SJSA1 (cell line): ENCODE data around the gene NUDT1. TPM values are rescaled to one million over a fixed set of nuclear protein-coding genes. Genes with fewer than 3 reads are reported as not detected.

Source experiments
- DNase-seq, 2 experiments: peaks; one replicate each; pipeline ENCODE4 v3.0.0-alpha.2; 2015 to 2020; ENCODE audit warnings: low spot score in 2 of 2, low read depth in 1 of 2
- H3K27ac ChIP-seq: fragments of 250-450 bp; sonication (Bioruptor Pico); 2 replicates; pipeline ENCODE4 v1.5.1; 2020; ENCODE audit warnings: mild to moderate bottlenecking, moderate library complexity
- H3K27me3 ChIP-seq: fragments of 250-450 bp; sonication (Bioruptor Pico); replicated peaks from 2 replicates; pipeline ENCODE4 v1.5.1; 2020; ENCODE audit warnings: mild to moderate bottlenecking, moderate library complexity
- H3K36me3 ChIP-seq: fragments of 250-450 bp; sonication (Bioruptor Pico); 2 replicates; pipeline ENCODE4 v1.5.1; 2020; ENCODE audit warnings: mild to moderate bottlenecking
- H3K4me1 ChIP-seq: fragments of 250-450 bp; sonication (Bioruptor Pico); replicated peaks from 2 replicates; pipeline ENCODE4 v1.6.1; 2021; ENCODE audit warnings: mild to moderate bottlenecking
- H3K4me3 ChIP-seq: fragments of 250-450 bp; sonication (Bioruptor Pico); 2 replicates; pipeline ENCODE4 v1.5.1; 2020; ENCODE audit warnings: mild to moderate bottlenecking
- H3K9me3 ChIP-seq: fragments of 250-450 bp; sonication (Bioruptor Pico); replicated peaks from 2 replicates; pipeline ENCODE4 v1.5.1; 2020; ENCODE audit warnings: mild to moderate bottlenecking
- total RNA-seq: library from RNA; depleted of rRNA; stranded (reverse); fragments of >200 nt; shearing (Covaris generic); gene quantifications from 2 replicates; pipeline ENCODE4 v1.2.3, GENCODE V29; 2014

The NUDT1 gene
- total RNA-seq, 1 experiment from 2014 or later, result 50.7 TPM

- Histone ChIP-seq H3K36me3 (peaks cover 85% of the 10 kb centered on the region), H3K27ac (no peak overlapping the region), H3K9me3 (0 out of 2 replicates have a peak, but pooled peaks cover 2% of the 10 kb centered on the region), H3K4me3 (no peak overlapping the region), H3K27me3 (no peaks in the 10 kb centered on the region), H3K4me1 (no peaks in the 10 kb centered on the region)
- no peak for DNase-seq
Observed at GRCh38 chr7:2211926-2212325, 30.1 kb upstream of the NUDT1 start.

GRCh38 chr7:2212906-2213305, 29.1 kb upstream of the NUDT1 start:
- no peak overlapping the region for H3K4me3 ChIP-seq
- no peaks in the 10 kb centered on the region for H3K4me1 ChIP-seq
- DNase-seq, result no peak
- H3K27ac ChIP-seq, result no peak overlapping the region
- H3K9me3 ChIP-seq, result 0 out of 2 replicates have a peak, but pooled peaks cover 2% of the 10 kb centered on the region
- H3K27me3 ChIP-seq, result no peaks in the 10 kb centered on the region
- H3K36me3 ChIP-seq, result peaks cover 88% of the 10 kb centered on the region

GRCh38 chr7:2213551-2214215, 28.3 kb upstream of the NUDT1 start:
- no peaks in the 10 kb centered on the region for H3K27me3 ChIP-seq
- no peak overlapping the region for H3K27ac ChIP-seq
- peaks cover 83% of the 10 kb centered on the region for H3K36me3 ChIP-seq
- DNase-seq, result no peak
- H3K4me3 ChIP-seq, result no peak overlapping the region
- no peaks in the 10 kb centered on the region for H3K4me1 ChIP-seq
- H3K9me3 ChIP-seq, result 0 out of 2 replicates have a peak, but pooled peaks cover 2% of the 10 kb centered on the region

- Histone ChIP-seq H3K4me1 (no peaks in the 10 kb centered on the region), H3K4me3 (no peak overlapping the region), H3K9me3 (0 out of 2 replicates have a peak, but pooled peaks cover 2% of the 10 kb centered on the region), H3K36me3 (peaks cover 75% of the 10 kb centered on the region), H3K27me3 (no peaks in the 10 kb centered on the region), H3K27ac (no peak overlapping the region)
- DNase-seq, result no peak
Observed at GRCh38 chr7:2214636-2215035, 27.4 kb upstream of the NUDT1 start.

GRCh38 chr7:2215851-2216250, 26.2 kb upstream of the NUDT1 start:
- no peaks in the 10 kb centered on the region for H3K4me1 ChIP-seq
- H3K27me3 ChIP-seq, result no peaks in the 10 kb centered on the region
- no peak overlapping the region for H3K4me3 ChIP-seq
- DNase-seq, result no peak
- no peaks in the 10 kb centered on the region for H3K9me3 ChIP-seq
- H3K27ac ChIP-seq, result no peak overlapping the region
- peaks cover 77% of the 10 kb centered on the region for H3K36me3 ChIP-seq

- Histone ChIP-seq H3K27ac (no peak overlapping the region), H3K4me1 (no peaks in the 10 kb centered on the region), H3K9me3 (no peaks in the 10 kb centered on the region), H3K36me3 (peaks cover 73% of the 10 kb centered on the region), H3K27me3 (no peaks in the 10 kb centered on the region), H3K4me3 (no peak overlapping the region)
- DNase-seq, result no peak
Observed at GRCh38 chr7:2217206-2217605, 24.8 kb upstream of the NUDT1 start.

GRCh38 chr7:2217716-2218443, 24.1 kb upstream of the NUDT1 start:
- no peak overlapping the region for H3K27ac ChIP-seq
- peaks cover 73% of the 10 kb centered on the region for H3K36me3 ChIP-seq
- H3K4me3 ChIP-seq, result no peak overlapping the region
- DNase-seq, result no peak
- no peaks in the 10 kb centered on the region for H3K9me3 ChIP-seq
- no peaks in the 10 kb centered on the region for H3K4me1 ChIP-seq
- no peaks in the 10 kb centered on the region for H3K27me3 ChIP-seq

GRCh38 chr7:2218444-2218785, 23.6 kb upstream of the NUDT1 start:
- H3K27me3 ChIP-seq, result no peaks in the 10 kb centered on the region
- H3K27ac ChIP-seq, result no peak overlapping the region
- H3K36me3 ChIP-seq, result peaks cover 74% of the 10 kb centered on the region
- no peak overlapping the region for H3K4me3 ChIP-seq
- DNase-seq, result no peak
- no peaks in the 10 kb centered on the region for H3K4me1 ChIP-seq
- H3K9me3 ChIP-seq, result no peaks in the 10 kb centered on the region

GRCh38 chr7:2219136-2219535, 22.9 kb upstream of the NUDT1 start:
- no peaks in the 10 kb centered on the region for H3K9me3 ChIP-seq
- DNase-seq, result no peak
- no peak overlapping the region for H3K27ac ChIP-seq
- H3K4me1 ChIP-seq, result no peaks in the 10 kb centered on the region
- no peaks in the 10 kb centered on the region for H3K27me3 ChIP-seq
- H3K36me3 ChIP-seq, result peaks cover 68% of the 10 kb centered on the region
- H3K4me3 ChIP-seq, result no peak overlapping the region

- no peak overlapping the region for H3K4me3 ChIP-seq
- no peaks in the 10 kb centered on the region for H3K4me1 ChIP-seq
- H3K36me3 ChIP-seq, result peaks cover 63% of the 10 kb centered on the region
- no peak overlapping the region for H3K27ac ChIP-seq
- no peaks in the 10 kb centered on the region for H3K9me3 ChIP-seq
- no peaks in the 10 kb centered on the region for H3K27me3 ChIP-seq
- DNase-seq, result no peak
Observed at GRCh38 chr7:2219606-2220005, 22.4 kb upstream of the NUDT1 start.

GRCh38 chr7:2220030-2220429, 22.0 kb upstream of the NUDT1 start:
- Histone ChIP-seq H3K36me3 (peaks cover 59% of the 10 kb centered on the region), H3K9me3 (no peaks in the 10 kb centered on the region), H3K27me3 (no peaks in the 10 kb centered on the region), H3K27ac (no peak overlapping the region), H3K4me1 (no peaks in the 10 kb centered on the region), H3K4me3 (no peak overlapping the region)
- DNase-seq, result no peak

GRCh38 chr7:2220506-2220905, 21.5 kb upstream of the NUDT1 start:
- peaks cover 59% of the 10 kb centered on the region for H3K36me3 ChIP-seq

GRCh38 chr7:2220954-2221353, 21.1 kb upstream of the NUDT1 start:
- no peak overlapping the region for H3K27ac ChIP-seq
- no peaks in the 10 kb centered on the region for H3K4me1 ChIP-seq
- H3K27me3 ChIP-seq, result no peaks in the 10 kb centered on the region
- no peak for DNase-seq
- H3K36me3 ChIP-seq, result peaks cover 59% of the 10 kb centered on the region
- no peak overlapping the region for H3K4me3 ChIP-seq
- H3K9me3 ChIP-seq, result no peaks in the 10 kb centered on the region

More at GRCh38 chr7:2220506-2220905, 21.5 kb upstream of the NUDT1 start:
- Histone ChIP-seq H3K4me1 (no peaks in the 10 kb centered on the region), H3K4me3 (no peak overlapping the region), H3K27ac (no peak overlapping the region), H3K27me3 (no peaks in the 10 kb centered on the region), H3K9me3 (no peaks in the 10 kb centered on the region)
- DNase-seq, result no peak

- Histone ChIP-seq H3K4me1 (no peaks in the 10 kb centered on the region), H3K36me3 (peaks cover 60% of the 10 kb centered on the region)
Observed at GRCh38 chr7:2222516-2222915, 19.5 kb upstream of the NUDT1 start.

More at GRCh38 chr7:2222516-2222915, 19.5 kb upstream of the NUDT1 start:
- Histone ChIP-seq H3K27ac (no peak overlapping the region), H3K27me3 (no peaks in the 10 kb centered on the region), H3K4me3 (no peak overlapping the region), H3K9me3 (no peaks in the 10 kb centered on the region)
- no peak for DNase-seq
